UCSD-AML1 (cell line): Measurements from ENCODE around the gene ARRDC3.
"Not testable (repeated sequence)": the region's sequence is repeated elsewhere in the genome, so short reads cannot be mapped to it uniquely, and the experiment has no call there.

ENCODE experiments used
- DNase-seq: peaks from one replicate; lab custom pipeline; 2025; ENCODE audit not compliant: unreplicated experiment; lab: John Stamatoyannopoulos, UW

The ARRDC3 gene

GRCh38 chr5:91385596-91385995 is 2.5 kb upstream of the ARRDC3 start:
- DNase-seq = not testable (repeated sequence)

GRCh38 chr5:91384671-91385430 is 1.7 kb upstream of the ARRDC3 start:
- DNase-seq = no peak

- peak; percentile 15 for DNase-seq
Measured at GRCh38 chr5:91383956-91384300, 811 bp upstream of the ARRDC3 start.

GRCh38 chr5:91382530-91383026 is 539 bp downstream of the ARRDC3 start:
- DNase-seq = peak; percentile 21

GRCh38 chr5:91381774-91382359 is 1.2 kb downstream of the ARRDC3 start:
- peak; percentile 59 for DNase-seq

GRCh38 chr5:91381239-91381773 is 1.8 kb downstream of the ARRDC3 start:
- DNase-seq = no peak

GRCh38 chr5:91380491-91381238 is 2.5 kb downstream of the ARRDC3 start:
- DNase-seq = peak; percentile 95

GRCh38 chr5:91379914-91380490 is 3.1 kb downstream of the ARRDC3 start:
- peak; percentile 95 for DNase-seq

- no peak for DNase-seq
Measured at GRCh38 chr5:91379246-91379913, 3.7 kb downstream of the ARRDC3 start.

GRCh38 chr5:91378752-91379211 is 4.3 kb downstream of the ARRDC3 start:
- no peak for DNase-seq

GRCh38 chr5:91374893-91375520 is 8.1 kb downstream of the ARRDC3 start:
- DNase-seq = no peak

GRCh38 chr5:91373600-91373999 is 9.5 kb downstream of the ARRDC3 start:
- DNase-seq = no peak

- DNase-seq = no peak
Measured at GRCh38 chr5:91373006-91373405, 10.1 kb downstream of the ARRDC3 start.

GRCh38 chr5:91369480-91369879 is 13.6 kb downstream of the ARRDC3 start:
- no peak for DNase-seq

- DNase-seq = peak; percentile 6
Measured at GRCh38 chr5:91367908-91368648, 15.0 kb downstream of the ARRDC3 start.

- no peak for DNase-seq
Measured at GRCh38 chr5:91367344-91367743, 15.8 kb downstream of the ARRDC3 start.

GRCh38 chr5:91366551-91366950 is 16.6 kb downstream of the ARRDC3 start:
- no peak for DNase-seq

GRCh38 chr5:91365498-91365897 is 17.6 kb downstream of the ARRDC3 start:
- DNase-seq = no peak

GRCh38 chr5:91362935-91363334 is 20.2 kb downstream of the ARRDC3 start:
- no peak for DNase-seq
